ENCODE measurements around the gene ELMO1.

ELMO1 gene, protein sequence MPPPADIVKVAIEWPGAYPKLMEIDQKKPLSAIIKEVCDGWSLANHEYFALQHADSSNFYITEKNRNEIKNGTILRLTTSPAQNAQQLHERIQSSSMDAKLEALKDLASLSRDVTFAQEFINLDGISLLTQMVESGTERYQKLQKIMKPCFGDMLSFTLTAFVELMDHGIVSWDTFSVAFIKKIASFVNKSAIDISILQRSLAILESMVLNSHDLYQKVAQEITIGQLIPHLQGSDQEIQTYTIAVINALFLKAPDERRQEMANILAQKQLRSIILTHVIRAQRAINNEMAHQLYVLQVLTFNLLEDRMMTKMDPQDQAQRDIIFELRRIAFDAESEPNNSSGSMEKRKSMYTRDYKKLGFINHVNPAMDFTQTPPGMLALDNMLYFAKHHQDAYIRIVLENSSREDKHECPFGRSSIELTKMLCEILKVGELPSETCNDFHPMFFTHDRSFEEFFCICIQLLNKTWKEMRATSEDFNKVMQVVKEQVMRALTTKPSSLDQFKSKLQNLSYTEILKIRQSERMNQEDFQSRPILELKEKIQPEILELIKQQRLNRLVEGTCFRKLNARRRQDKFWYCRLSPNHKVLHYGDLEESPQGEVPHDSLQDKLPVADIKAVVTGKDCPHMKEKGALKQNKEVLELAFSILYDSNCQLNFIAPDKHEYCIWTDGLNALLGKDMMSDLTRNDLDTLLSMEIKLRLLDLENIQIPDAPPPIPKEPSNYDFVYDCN

GRCh38 chr7:37448636-37449361 lies at the start of gene ELMO1:
TSS of gene ELMO1 (minus strand) at chr7:37448864. CDS start at chr7:37342690, 106,174 bp downstream.
- Histone ChIP-seq H3K27me3 (ENCODE audit: control insufficient read depth in 2 of 2, insufficient read depth in 2 of 2, low read length in 2 of 2) (no peaks in the 10 kb centered on the region), H3K4me3 (ENCODE audit: low read length in 2 of 2) (peak within 1 kb of the TSS; percentile 65 to 72), H3K9ac (ENCODE audit: low read depth in 1 of 2, low read length in 2 of 2) (peak within 1 kb of the TSS; percentile 63 to 76)

DNA sequence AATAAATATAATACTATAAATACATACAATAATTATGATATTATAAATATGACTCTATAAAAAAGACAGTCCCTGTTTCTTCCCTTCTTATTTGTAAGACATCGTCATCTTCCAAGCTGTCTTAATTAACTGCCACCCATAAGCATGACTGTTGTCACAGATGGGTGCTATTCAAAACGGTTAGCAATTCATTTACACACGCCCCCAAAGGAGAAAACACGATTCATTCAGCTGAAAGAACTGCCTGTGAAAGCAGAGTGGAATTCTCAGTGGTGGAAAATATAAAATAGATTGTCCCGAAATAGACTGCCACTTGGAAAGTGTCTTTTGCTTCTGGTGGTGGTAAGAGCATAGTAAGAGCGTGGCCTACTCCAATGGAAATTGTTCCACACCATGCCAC lies 48.9 kb upstream of the ELMO1 start:
- Histone ChIP-seq H3K4me3 (ENCODE audit: low read length in 2 of 2) (no peak overlapping the region), H3K36me3 (ENCODE audit: control insufficient read depth in 2 of 2, insufficient read depth in 2 of 2, low read length in 2 of 2) (no peaks in the 10 kb centered on the region), H3K4me1 (ENCODE audit: control insufficient read depth in 2 of 2, insufficient read depth in 2 of 2, low read length in 2 of 2) (no peaks in the 10 kb centered on the region), H3K9me3 (ENCODE audit: control insufficient read depth in 2 of 2, low read length in 2 of 2) (no peaks in the 10 kb centered on the region), H3K27ac (ENCODE audit: low read depth in 2 of 2, low read length in 2 of 2) (no peak overlapping the region), H3K27me3 (ENCODE audit: control insufficient read depth in 2 of 2, insufficient read depth in 2 of 2, low read length in 2 of 2) (no peaks in the 10 kb centered on the region), H3K9ac (ENCODE audit: low read depth in 1 of 2, low read length in 2 of 2) (no peak overlapping the region)

More at GRCh38 chr7:37448636-37449361, at the start of gene ELMO1:
- Histone ChIP-seq H3K9me3 (ENCODE audit: control insufficient read depth in 2 of 2, low read length in 2 of 2) (no peaks in the 10 kb centered on the region), H3K36me3 (ENCODE audit: control insufficient read depth in 2 of 2, insufficient read depth in 2 of 2, low read length in 2 of 2) (no peaks in the 10 kb centered on the region), H3K27ac (ENCODE audit: low read depth in 2 of 2, low read length in 2 of 2) (peak within 1 kb of the TSS; percentile 81 to 86), H3K4me1 (ENCODE audit: control insufficient read depth in 2 of 2, insufficient read depth in 2 of 2, low read length in 2 of 2) (peaks cover 0 to 3% of the 10 kb centered on the region in 2 donors)

GRCh38 chr7:37495574-37496184 lies 47.0 kb upstream of the ELMO1 start:
- Histone ChIP-seq H3K9me3 (ENCODE audit: control insufficient read depth in 2 of 2, low read length in 2 of 2) (no peaks in the 10 kb centered on the region), H3K36me3 (ENCODE audit: control insufficient read depth in 2 of 2, insufficient read depth in 2 of 2, low read length in 2 of 2) (no peaks in the 10 kb centered on the region)

GRCh38 chr7:37494926-37495325 lies 46.3 kb upstream of the ELMO1 start:
- H3K9ac ChIP-seq (ENCODE audit: low read depth in 1 of 2, low read length in 2 of 2) = no peak overlapping the region
- no peaks in the 10 kb centered on the region for H3K4me1 ChIP-seq (ENCODE audit: control insufficient read depth in 2 of 2, insufficient read depth in 2 of 2, low read length in 2 of 2)
- no peaks in the 10 kb centered on the region for H3K27me3 ChIP-seq (ENCODE audit: control insufficient read depth in 2 of 2, insufficient read depth in 2 of 2, low read length in 2 of 2)
- no peaks in the 10 kb centered on the region for H3K9me3 ChIP-seq (ENCODE audit: control insufficient read depth in 2 of 2, low read length in 2 of 2)
- no peak overlapping the region for H3K4me3 ChIP-seq (ENCODE audit: low read length in 2 of 2)
- H3K36me3 ChIP-seq (ENCODE audit: control insufficient read depth in 2 of 2, insufficient read depth in 2 of 2, low read length in 2 of 2) = no peaks in the 10 kb centered on the region
- H3K27ac ChIP-seq (ENCODE audit: low read depth in 2 of 2, low read length in 2 of 2) = no peak overlapping the region

More at GRCh38 chr7:37495574-37496184, 47.0 kb upstream of the ELMO1 start:
- Histone ChIP-seq H3K4me1 (ENCODE audit: control insufficient read depth in 2 of 2, insufficient read depth in 2 of 2, low read length in 2 of 2) (no peaks in the 10 kb centered on the region), H3K27me3 (ENCODE audit: control insufficient read depth in 2 of 2, insufficient read depth in 2 of 2, low read length in 2 of 2) (no peaks in the 10 kb centered on the region), H3K4me3 (ENCODE audit: low read length in 2 of 2) (no peak overlapping the region), H3K27ac (ENCODE audit: low read depth in 2 of 2, low read length in 2 of 2) (no peak overlapping the region), H3K9ac (ENCODE audit: low read depth in 1 of 2, low read length in 2 of 2) (no peak overlapping the region)

- no peaks in the 10 kb centered on the region for H3K36me3 ChIP-seq (ENCODE audit: control insufficient read depth in 2 of 2, insufficient read depth in 2 of 2, low read length in 2 of 2)
- no peak overlapping the region for H3K4me3 ChIP-seq (ENCODE audit: low read length in 2 of 2)
- H3K4me1 ChIP-seq (ENCODE audit: control insufficient read depth in 2 of 2, insufficient read depth in 2 of 2, low read length in 2 of 2) = no peaks in the 10 kb centered on the region
- no peaks in the 10 kb centered on the region for H3K9me3 ChIP-seq (ENCODE audit: control insufficient read depth in 2 of 2, low read length in 2 of 2)
- H3K27me3 ChIP-seq (ENCODE audit: control insufficient read depth in 2 of 2, insufficient read depth in 2 of 2, low read length in 2 of 2) = no peaks in the 10 kb centered on the region
- no peak overlapping the region for H3K9ac ChIP-seq (ENCODE audit: low read depth in 1 of 2, low read length in 2 of 2)
- H3K27ac ChIP-seq (ENCODE audit: low read depth in 2 of 2, low read length in 2 of 2) = no peak overlapping the region
Observed at GRCh38 chr7:37493810-37494209, 45.1 kb upstream of the ELMO1 start.

DNA sequence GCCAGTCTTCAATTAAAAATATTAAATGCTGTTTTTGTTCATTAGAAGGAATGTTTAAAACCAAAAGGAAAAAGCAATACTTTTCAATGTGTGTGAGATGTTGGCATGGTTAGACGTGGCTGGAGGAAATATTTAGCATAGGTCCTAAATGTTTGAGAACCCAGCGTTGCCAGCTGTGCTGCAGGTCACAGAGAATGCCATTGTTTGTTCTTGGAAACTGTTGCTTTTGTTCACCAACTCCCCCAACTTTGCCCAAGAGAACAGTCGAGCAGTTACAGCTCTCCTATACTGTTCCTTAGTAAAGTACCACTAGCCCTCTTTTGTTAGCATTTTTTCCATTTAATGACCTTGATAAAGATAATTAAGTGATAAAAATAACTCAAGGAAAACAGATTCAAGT lies 44.5 kb upstream of the ELMO1 start:
- Histone ChIP-seq H3K27ac (ENCODE audit: low read depth in 2 of 2, low read length in 2 of 2) (no peak overlapping the region), H3K4me3 (ENCODE audit: low read length in 2 of 2) (no peak overlapping the region), H3K4me1 (ENCODE audit: control insufficient read depth in 2 of 2, insufficient read depth in 2 of 2, low read length in 2 of 2) (no peaks in the 10 kb centered on the region), H3K27me3 (ENCODE audit: control insufficient read depth in 2 of 2, insufficient read depth in 2 of 2, low read length in 2 of 2) (no peaks in the 10 kb centered on the region), H3K9me3 (ENCODE audit: control insufficient read depth in 2 of 2, low read length in 2 of 2) (peaks cover 0 to 4% of the 10 kb centered on the region in 2 donors), H3K9ac (ENCODE audit: low read depth in 1 of 2, low read length in 2 of 2) (no peak overlapping the region), H3K36me3 (ENCODE audit: control insufficient read depth in 2 of 2, insufficient read depth in 2 of 2, low read length in 2 of 2) (no peaks in the 10 kb centered on the region)

- H3K4me3 ChIP-seq (ENCODE audit: low read length in 2 of 2) = no peak overlapping the region
- H3K36me3 ChIP-seq (ENCODE audit: control insufficient read depth in 2 of 2, insufficient read depth in 2 of 2, low read length in 2 of 2) = no peaks in the 10 kb centered on the region
- no peak overlapping the region for H3K9ac ChIP-seq (ENCODE audit: low read depth in 1 of 2, low read length in 2 of 2)
- no peak overlapping the region for H3K27ac ChIP-seq (ENCODE audit: low read depth in 2 of 2, low read length in 2 of 2)
- no peaks in the 10 kb centered on the region for H3K27me3 ChIP-seq (ENCODE audit: control insufficient read depth in 2 of 2, insufficient read depth in 2 of 2, low read length in 2 of 2)
- no peaks in the 10 kb centered on the region for H3K4me1 ChIP-seq (ENCODE audit: control insufficient read depth in 2 of 2, insufficient read depth in 2 of 2, low read length in 2 of 2)
- peaks cover 0 to 4% of the 10 kb centered on the region in 2 donors for H3K9me3 ChIP-seq (ENCODE audit: control insufficient read depth in 2 of 2, low read length in 2 of 2)
Observed at GRCh38 chr7:37491919-37492694, 43.4 kb upstream of the ELMO1 start.

DNA sequence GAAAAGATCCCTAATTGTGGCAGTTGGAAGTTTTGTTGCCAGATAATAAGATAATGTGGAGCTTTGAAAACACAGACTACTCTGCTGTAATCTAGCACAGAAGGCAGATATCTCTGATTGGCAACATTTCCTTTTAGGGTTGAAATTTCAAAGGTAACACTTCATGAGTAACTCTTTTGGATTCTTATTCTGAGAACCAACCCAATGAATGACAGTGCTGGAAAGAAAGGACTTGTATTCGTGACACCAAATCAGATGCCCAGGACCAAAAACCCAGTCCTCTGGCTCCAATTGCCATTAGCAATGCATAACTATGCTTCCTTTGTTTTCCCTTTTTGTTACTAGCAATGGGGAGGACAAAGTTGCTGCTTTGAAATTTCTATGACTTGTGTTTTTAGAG lies 41.0 kb upstream of the ELMO1 start:
- Histone ChIP-seq H3K36me3 (ENCODE audit: control insufficient read depth in 2 of 2, insufficient read depth in 2 of 2, low read length in 2 of 2) (no peaks in the 10 kb centered on the region), H3K9ac (ENCODE audit: low read depth in 1 of 2, low read length in 2 of 2) (no peak overlapping the region), H3K27ac (ENCODE audit: low read depth in 2 of 2, low read length in 2 of 2) (no peak overlapping the region), H3K4me1 (ENCODE audit: control insufficient read depth in 2 of 2, insufficient read depth in 2 of 2, low read length in 2 of 2) (no peaks in the 10 kb centered on the region), H3K9me3 (ENCODE audit: control insufficient read depth in 2 of 2, low read length in 2 of 2) (peaks cover 0 to 4% of the 10 kb centered on the region in 2 donors), H3K27me3 (ENCODE audit: control insufficient read depth in 2 of 2, insufficient read depth in 2 of 2, low read length in 2 of 2) (no peaks in the 10 kb centered on the region), H3K4me3 (ENCODE audit: low read length in 2 of 2) (no peak overlapping the region)

GRCh38 chr7:37488163-37488764 lies 39.6 kb upstream of the ELMO1 start:
- Histone ChIP-seq H3K27me3 (ENCODE audit: control insufficient read depth in 2 of 2, insufficient read depth in 2 of 2, low read length in 2 of 2) (no peaks in the 10 kb centered on the region), H3K4me1 (ENCODE audit: control insufficient read depth in 2 of 2, insufficient read depth in 2 of 2, low read length in 2 of 2) (no peaks in the 10 kb centered on the region), H3K36me3 (ENCODE audit: control insufficient read depth in 2 of 2, insufficient read depth in 2 of 2, low read length in 2 of 2) (no peaks in the 10 kb centered on the region), H3K4me3 (ENCODE audit: low read length in 2 of 2) (no peak overlapping the region), H3K27ac (ENCODE audit: low read depth in 2 of 2, low read length in 2 of 2) (no peak overlapping the region), H3K9ac (ENCODE audit: low read depth in 1 of 2, low read length in 2 of 2) (no peak overlapping the region), H3K9me3 (ENCODE audit: control insufficient read depth in 2 of 2, low read length in 2 of 2) (peaks cover 0 to 4% of the 10 kb centered on the region in 2 donors)

Data from mucosa of rectum (tissue), 2 donors.